LNCaP clone FGC (cell line): Measurements from ENCODE around the gene ZSWIM8.

ENCODE experiments used
- DNase-seq: peaks from one replicate; pipeline ENCODE4 v3.0.0-alpha.2; 2011; ENCODE audit warnings: low read depth
- H3K4me3 ChIP-seq: 2 replicates; pipeline ENCODE4 v1.5.1; 2011; ENCODE audit warnings: mild to moderate bottlenecking, low read depth, low read length, control low read depth
- CTCF ChIP-seq: IDR thresholded peaks from 2 replicates; pipeline ENCODE4 v1.5.1; 2012; ENCODE audit warnings: mild to moderate bottlenecking; ENCODE audit not compliant: control insufficient read depth, insufficient read depth; ENCODE audit errors: extremely low read depth

Gene ZSWIM8

DNA sequence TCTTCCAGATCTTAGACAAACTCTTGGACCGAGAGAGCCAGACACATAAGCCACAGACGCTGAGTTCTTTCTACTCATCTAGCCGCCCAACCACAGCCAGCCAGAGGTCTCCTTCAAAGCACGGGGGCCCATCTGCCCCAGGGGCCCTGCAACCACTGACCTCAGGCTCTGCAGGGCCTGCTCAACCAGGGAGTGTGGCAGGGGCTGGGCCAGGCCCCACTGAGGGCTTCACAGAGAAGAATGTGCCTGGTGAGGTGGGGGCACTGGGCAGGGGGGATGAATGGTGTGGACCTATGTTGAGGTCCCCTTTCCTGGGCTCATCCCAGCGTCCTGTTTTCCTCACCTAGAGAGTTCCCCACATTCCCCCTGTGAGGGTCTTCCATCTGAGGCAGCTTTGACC is 11.4 kb downstream of the ZSWIM8 start:
- no peak overlapping the region for H3K4me3 ChIP-seq

DNA sequence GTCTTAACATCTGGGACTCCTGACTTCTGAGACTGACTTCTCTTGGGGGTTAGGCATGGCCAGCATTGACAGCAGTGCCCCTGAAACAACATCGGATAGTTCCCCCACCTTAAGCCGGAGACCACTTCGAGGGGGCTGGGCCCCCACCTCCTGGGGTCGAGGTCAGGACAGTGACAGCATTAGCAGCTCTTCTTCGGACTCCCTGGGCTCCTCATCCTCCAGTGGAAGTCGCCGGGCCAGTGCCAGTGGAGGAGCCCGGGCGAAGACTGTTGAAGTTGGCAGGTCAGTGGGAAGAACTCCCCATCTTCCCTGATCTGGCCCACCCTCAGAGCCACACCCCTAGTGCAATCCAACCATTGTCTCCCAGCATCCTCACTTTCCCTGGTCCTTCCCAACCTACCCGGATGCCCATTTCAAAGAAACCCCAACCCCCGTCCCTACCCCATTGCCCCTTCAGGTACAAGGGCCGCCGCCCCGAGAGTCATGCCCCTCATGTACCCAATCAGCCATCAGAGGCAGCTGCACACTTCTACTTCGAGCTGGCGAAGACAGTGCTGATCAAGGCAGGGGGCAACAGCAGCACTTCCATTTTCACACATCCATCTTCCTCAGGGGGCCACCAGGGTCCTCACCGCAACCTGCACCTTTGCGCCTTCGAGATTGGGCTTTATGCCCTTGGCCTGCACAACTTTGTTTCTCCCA is 12.1 kb downstream of the ZSWIM8 start:
- no peak overlapping the region for H3K4me3 ChIP-seq
- DNase-seq: no peak
- no peak for TF ChIP-seq CTCF

More for the DNA sequence above, 11.4 kb downstream of the ZSWIM8 start:
- TF ChIP-seq CTCF: no peak
- no peak for DNase-seq

DNA sequence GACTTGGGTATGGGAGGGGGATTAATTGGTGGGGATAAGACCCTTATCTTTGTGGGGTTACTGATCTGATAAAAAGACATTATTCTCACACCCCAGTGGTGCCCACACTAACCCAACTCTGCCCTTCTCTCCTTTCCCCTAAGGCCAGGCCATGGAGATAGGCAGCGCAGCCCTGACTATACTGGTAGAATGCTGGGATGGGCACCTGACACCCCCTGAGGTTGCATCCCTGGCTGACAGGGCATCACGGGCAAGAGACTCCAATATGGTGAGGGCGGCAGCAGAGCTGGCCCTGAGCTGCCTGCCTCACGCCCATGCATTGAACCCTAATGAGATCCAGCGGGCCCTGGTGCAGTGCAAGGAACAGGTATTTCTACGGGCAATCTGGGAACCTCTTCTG is 12.7 kb downstream of the ZSWIM8 start:
- H3K4me3 ChIP-seq: no peak overlapping the region
- TF ChIP-seq CTCF: no peak
- DNase-seq: no peak

- DNase-seq: no peak
- TF ChIP-seq CTCF: no peak
- no peak overlapping the region for H3K4me3 ChIP-seq
Observed at GRCh38 chr10:73798927-73799560, 13.6 kb downstream of the ZSWIM8 start.

DNA sequence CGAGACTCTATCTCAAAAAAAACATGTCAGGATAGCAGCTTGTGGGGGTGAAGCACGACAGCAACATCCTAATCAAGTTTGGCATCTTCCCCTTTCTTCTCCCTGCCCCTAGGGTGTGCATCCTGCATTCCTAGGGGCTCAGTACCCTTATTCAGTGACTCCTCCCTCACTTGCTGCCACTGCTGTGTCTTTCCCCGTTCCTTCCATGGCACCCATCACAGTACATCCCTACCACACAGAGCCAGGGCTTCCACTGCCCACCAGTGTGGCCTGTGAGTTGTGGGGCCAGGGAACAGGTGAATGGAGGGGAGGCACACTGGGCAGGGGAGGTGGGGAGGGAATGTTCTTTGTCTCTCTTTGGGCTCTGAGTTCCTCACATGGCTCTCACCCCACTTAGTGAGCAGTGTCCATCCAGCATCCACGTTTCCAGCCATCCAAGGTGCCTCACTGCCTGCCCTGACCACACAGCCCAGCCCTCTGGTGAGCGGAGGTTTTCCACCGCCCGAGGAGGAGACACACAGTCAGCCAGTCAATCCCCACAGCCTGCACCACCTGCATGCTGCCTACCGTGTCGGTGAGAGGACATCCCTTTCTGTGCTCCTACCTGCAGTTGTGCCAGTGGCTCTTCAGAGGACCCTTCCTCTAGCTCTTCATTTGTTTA is 14.6 kb downstream of the ZSWIM8 start:
- no peak for DNase-seq
- H3K4me3 ChIP-seq: no peak overlapping the region
- no peak for TF ChIP-seq CTCF

DNA sequence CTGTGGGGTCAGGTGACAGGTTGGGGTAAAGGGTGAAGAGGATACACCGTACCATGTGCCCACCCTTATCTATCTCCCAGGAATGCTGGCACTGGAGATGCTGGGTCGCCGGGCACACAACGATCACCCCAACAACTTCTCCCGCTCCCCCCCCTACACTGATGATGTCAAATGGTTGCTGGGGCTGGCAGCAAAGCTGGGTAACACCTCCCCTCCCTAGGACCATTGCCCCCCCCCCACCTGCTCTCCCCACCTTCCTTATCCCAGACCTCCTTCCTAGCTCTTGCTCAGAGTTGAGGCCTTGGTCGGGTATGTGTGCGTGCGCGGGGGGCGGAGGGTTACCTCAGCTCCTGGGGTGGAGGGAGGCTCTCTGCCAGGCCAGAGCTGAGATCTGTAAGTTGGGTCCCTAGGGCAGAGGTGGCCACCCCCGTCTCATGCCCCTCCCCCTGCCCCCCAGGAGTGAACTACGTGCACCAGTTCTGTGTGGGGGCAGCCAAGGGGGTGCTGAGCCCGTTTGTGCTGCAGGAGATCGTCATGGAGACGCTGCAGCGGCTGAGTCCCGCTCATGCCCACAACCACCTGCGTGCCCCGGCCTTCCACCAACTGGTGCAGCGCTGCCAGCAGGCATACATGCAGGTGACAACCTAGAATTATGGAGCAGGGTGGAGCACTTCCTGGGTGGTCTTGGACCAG is 15.3 kb downstream of the ZSWIM8 start:
- H3K4me3 ChIP-seq: no peak overlapping the region
- no peak for DNase-seq
- no peak for TF ChIP-seq CTCF
